Keratinocyte (primary cell): ENCODE measurements around the gene SNX12.

Experiments used
- CTCF ChIP-seq, 3 experiments: IDR thresholded peaks in 1 of 3; conservative IDR thresholded peaks in 1 of 3; optimal IDR thresholded peaks in 1 of 3; 2 replicates in 2 of 3; 3 replicates in 1 of 3; pipeline versions ENCODE3 to v1.5.1; 2011; ENCODE audit warnings: low read length in 3 of 3, mild to moderate bottlenecking in 3 of 3, moderate library complexity in 2 of 3, control low read depth in 1 of 3, inconsistent platforms in 1 of 3; ENCODE audit not compliant: insufficient read depth in 2 of 3; ENCODE audit errors: extremely low read depth in 1 of 3
- EZH2 ChIP-seq: IDR thresholded peaks from one replicate; pipeline ENCODE4 v1.6.1; 2012; ENCODE audit warnings: inconsistent platforms, mild to moderate bottlenecking, low read length, moderate library complexity

- TF ChIP-seq CTCF (optimal IDR thresholded peaks at IDR 0.05 in 1 of 3, IDR thresholded peaks at IDR 0.05 in 1 of 3, conservative IDR thresholded peaks at IDR 0.05 in 1 of 3; ENCODE audit: extremely low read depth in 1 of 3, insufficient read depth in 2 of 3, low read length in 3 of 3) (no peak), EZH2 (no peak)
Measured at GRCh38 chrX:71082124-71082647, 14.1 kb upstream of the SNX12 start.
